ENCODE results near the gene SPINK1. TPM values are rescaled to one million over a fixed set of nuclear protein-coding genes. Genes with fewer than 3 reads are reported as not detected.

SPINK1 gene
- total and polyA plus RNA-seq, 2 of the 13 experiments (the other 11 are each of a cell fraction or from before 2014, with no cell fraction given): 14.7 to 17.1 TPM

GRCh38 chr5:147845618-147846017 lies 14.1 kb upstream of the SPINK1 start (continued):
- TF ChIP-seq GATAD1 (CRISPR knock-in tag; IDR thresholded peaks at IDR 0.05): no peak

DNA sequence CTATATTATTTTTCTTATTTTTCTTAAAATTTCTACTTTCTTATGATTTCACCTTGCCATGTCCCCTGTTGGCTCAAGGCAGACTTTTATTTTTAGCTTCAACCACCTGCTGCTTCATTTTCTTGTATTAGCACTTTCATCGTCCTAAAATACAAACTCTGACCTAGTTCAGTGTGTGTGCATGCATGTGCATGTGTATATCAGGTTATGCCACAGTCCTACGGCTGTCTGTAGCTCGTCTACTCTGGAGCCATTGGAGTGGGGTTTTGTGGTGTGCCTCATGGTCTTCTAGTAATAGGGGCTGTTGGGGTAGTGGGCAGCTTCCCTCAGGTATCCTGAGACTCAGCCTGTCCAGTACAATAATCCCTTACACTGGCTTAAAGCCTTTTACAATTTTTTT lies 13.4 kb upstream of the SPINK1 start:
- Histone ChIP-seq H3K36me3 (replicated peaks in 1 of 2; ENCODE audit: control insufficient read depth in 1 of 2, insufficient read depth in 2 of 2, low read length in 2 of 2) (no peaks in the 10 kb centered on the region), H3K79me2 (ENCODE audit: insufficient read depth, low read length) (no peaks in the 10 kb centered on the region), H3K9me3 (ENCODE audit: low read length) (no peaks in the 10 kb centered on the region), H3K27me3 (ENCODE audit: control insufficient read depth in 1 of 2, insufficient read depth in 2 of 2, low read length in 2 of 2) (no peaks in the 10 kb centered on the region; a peak in 1 of 5 replicates), H3K4me3 (replicated peaks in 1 of 3; ENCODE audit: insufficient read depth in 1 of 3, low read depth in 2 of 3, low read length in 3 of 3) (no peak overlapping the region), H4K20me1 (ENCODE audit: insufficient read depth, low read length) (no peaks in the 10 kb centered on the region), H2AFZ (ENCODE audit: low read length) (no peak overlapping the region), H3K4me1 (ENCODE audit: insufficient read depth, low read length) (no peaks in the 10 kb centered on the region), H3K4me2 (ENCODE audit: low read depth, low read length) (no peak overlapping the region), H3K9ac (ENCODE audit: insufficient read depth, low read depth, low read length) (no peak overlapping the region), H3K27ac (ENCODE audit: extremely low read length, insufficient read depth, low read length) (no peak overlapping the region)
- TF ChIP-seq ZNF703 (CRISPR knock-in tag; IDR thresholded peaks at IDR 0.05; ENCODE audit: borderline replicate concordance): no peak
- ATAC-seq (no peak), DNase-seq (ENCODE audit: low spot score) (no peak), FAIRE-seq (no peak)
- WGBS (ENCODE audit: low lambda C conversion rate): 37% methylated on average over 3 of the region's 3 CpGs
- intact Hi-C loops (cut with micrococcal nuclease; ENCODE audit: unreplicated experiment) (no loop called here), in situ Hi-C loops (cut with HindIII; ENCODE audit: extremely low pct_ligation_motif_present, low pct_unique_long_range_greater_than_20kb) (no loop called here)
- BruUV-seq (replicated peaks): no TSS peak
- ChIA-PET CTCF (ENCODE audit: low intra/inter-chr PET ratio, low total read pairs) (no interaction called here), POLR2A (no interaction called here)

DNA sequence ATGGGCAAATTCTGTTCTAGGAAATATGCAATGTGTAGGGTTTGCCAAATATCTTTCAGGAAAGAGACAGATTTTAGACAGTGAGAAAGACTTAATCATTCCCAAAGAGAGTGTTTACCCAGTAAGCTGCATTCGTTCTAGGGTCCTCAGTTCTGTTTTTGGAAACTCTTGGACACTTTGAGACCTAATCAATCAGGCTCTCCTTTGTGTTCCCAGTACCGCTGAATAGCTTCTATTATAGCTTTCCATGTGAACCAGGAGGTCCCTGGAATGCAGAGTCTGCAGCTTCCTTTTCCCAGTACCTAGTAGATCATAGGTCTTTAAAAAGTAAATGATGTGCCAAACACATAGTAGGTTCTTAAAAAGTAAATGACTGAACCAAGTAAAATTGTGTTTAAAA lies 11.4 kb upstream of the SPINK1 start:
- Histone ChIP-seq H3K4me1 (ENCODE audit: insufficient read depth, low read length) (peaks cover 13% of the 10 kb centered on the region), H3K36me3 (replicated peaks in 1 of 2; ENCODE audit: control insufficient read depth in 1 of 2, insufficient read depth in 2 of 2, low read length in 2 of 2) (no peaks in the 10 kb centered on the region), H3K9me3 (ENCODE audit: low read length) (no peaks in the 10 kb centered on the region), H3K27ac (ENCODE audit: extremely low read length, insufficient read depth, low read length) (no peak overlapping the region), H3K4me3 (replicated peaks in 1 of 3; ENCODE audit: insufficient read depth in 1 of 3, low read depth in 2 of 3, low read length in 3 of 3) (no peak overlapping the region), H4K20me1 (ENCODE audit: insufficient read depth, low read length) (no peaks in the 10 kb centered on the region), H3K4me2 (ENCODE audit: low read depth, low read length) (no peak overlapping the region), H2AFZ (ENCODE audit: low read length) (no peak overlapping the region), H3K79me2 (ENCODE audit: insufficient read depth, low read length) (no peaks in the 10 kb centered on the region), H3K27me3 (ENCODE audit: control insufficient read depth in 1 of 2, insufficient read depth in 2 of 2, low read length in 2 of 2) (no peaks in the 10 kb centered on the region; a peak in 1 of 5 replicates), H3K9ac (ENCODE audit: insufficient read depth, low read depth, low read length) (no peak overlapping the region)
- ChIA-PET CTCF (ENCODE audit: low intra/inter-chr PET ratio, low total read pairs) (no interaction called here), POLR2A (no interaction called here)
- in situ Hi-C loops (cut with HindIII; ENCODE audit: extremely low pct_ligation_motif_present, low pct_unique_long_range_greater_than_20kb) (no loop called here), intact Hi-C loops (cut with micrococcal nuclease; ENCODE audit: unreplicated experiment) (no loop called here)
- 47% methylated on average over 2 of the region's 2 CpGs for WGBS (ENCODE audit: low lambda C conversion rate)
- FAIRE-seq (no peak), ATAC-seq (no peak), DNase-seq (ENCODE audit: low spot score) (no peak)
- TF ChIP-seq PHF5A (CRISPR knock-in tag; IDR thresholded peaks at IDR 0.05; ENCODE audit: low read depth, unreplicated experiment) (no peak), REST (IDR thresholded peaks at IDR 0.05; ENCODE audit: borderline replicate concordance in 1 of 2, low read depth in 1 of 2, low read length in 2 of 2) (no peak)
- BruUV-seq (replicated peaks): no TSS peak

Measured in HepG2 (cell line).